A673 (cell line): ENCODE data around the gene ARMCX6.

ENCODE experiments used
- CTCF ChIP-seq: fragments of 300-800, 200-600 bp; sonication (generic); conservative IDR thresholded peaks from 2 replicates; pipeline ENCODE4 v1.5.1; 2017; ENCODE audit warnings: low read depth, mild to moderate bottlenecking, antibody characterized with exemption, low read length, moderate library complexity, mixed read lengths
- EZH2 ChIP-seq: fragments of 200-600 bp; sonication (generic); IDR thresholded peaks from 2 replicates; pipeline ENCODE4 v1.6.1; 2017; ENCODE audit warnings: borderline replicate concordance, low read depth, mild to moderate bottlenecking, mixed read lengths, antibody characterized with exemption, low read length; ENCODE audit not compliant: poor library complexity, severe bottlenecking

GRCh38 chrX:101619364-101619763, 1.6 kb upstream of the ARMCX6 start:
- no peak for TF ChIP-seq CTCF
- no peak for TF ChIP-seq EZH2
